ENCODE results near the gene THTPA. TPM values are rescaled to one million over a fixed set of nuclear protein-coding genes. Genes with fewer than 3 reads are reported as not detected.

Gene THTPA
- total RNA-seq, 1 experiment from 2014 or later, result 16.8 TPM

GRCh38 chr14:23600806-23601205 lies 44.7 kb downstream of the THTPA start:
- TF ChIP-seq CTCF (IDR thresholded peaks at IDR 0.05; ENCODE audit: unreplicated experiment), result no peak
- no TSS peak for BruUV-seq (replicated peaks)
- CTCF ChIA-PET, result interaction anchor here (0.7 to 2.4 kb wide), 4 partner anchors 10 to 330 kb away, joined by 3 to 5 read pairs (median 3); no protein-coding TSS in a partner anchor
- intact Hi-C loops (cut with micrococcal nuclease), result no loop called here
- Mint-ChIP-seq H3K4me1 (ENCODE audit: insufficient read depth, unreplicated experiment) (no peaks in the 10 kb centered on the region), H3K9me3 (ENCODE audit: unreplicated experiment) (no peaks in the 10 kb centered on the region), H3K36me3 (ENCODE audit: insufficient read depth, unreplicated experiment) (no peaks in the 10 kb centered on the region), H3K27ac (ENCODE audit: low read depth, unreplicated experiment) (no peak overlapping the region), H3K27me3 (ENCODE audit: insufficient read depth, unreplicated experiment) (peaks cover 7% of the 10 kb centered on the region), H3K4me3 (ENCODE audit: unreplicated experiment) (no peak overlapping the region)
- no peak for DNase-seq (ENCODE audit: unreplicated experiment)
- POLR2A ChIA-PET, result no interaction called here

GRCh38 chr14:23601424-23601823 lies 45.4 kb downstream of the THTPA start:
- Mint-ChIP-seq H3K27ac (ENCODE audit: low read depth, unreplicated experiment) (no peak overlapping the region), H3K4me1 (ENCODE audit: insufficient read depth, unreplicated experiment) (no peaks in the 10 kb centered on the region), H3K4me3 (ENCODE audit: unreplicated experiment) (no peak overlapping the region), H3K36me3 (ENCODE audit: insufficient read depth, unreplicated experiment) (no peaks in the 10 kb centered on the region), H3K27me3 (ENCODE audit: insufficient read depth, unreplicated experiment) (peaks cover under 1% of the 10 kb centered on the region), H3K9me3 (ENCODE audit: unreplicated experiment) (no peaks in the 10 kb centered on the region)
- intact Hi-C loops (cut with micrococcal nuclease), result no loop called here
- ChIA-PET POLR2A (no interaction called here), CTCF (interaction anchor here (0.7 to 2.4 kb wide), 3 partner anchors 11 to 31 kb away, joined by 3 to 12 read pairs (median 5); no protein-coding TSS in a partner anchor)
- no peak for DNase-seq (ENCODE audit: unreplicated experiment)
- TF ChIP-seq CTCF (IDR thresholded peaks at IDR 0.05; ENCODE audit: unreplicated experiment), result no peak
- BruUV-seq (replicated peaks), result no TSS peak

GRCh38 chr14:23601845-23602180 lies 45.7 kb downstream of the THTPA start:
- H3K4me1 Mint-ChIP-seq (ENCODE audit: insufficient read depth, unreplicated experiment), result no peaks in the 10 kb centered on the region
- ChIA-PET CTCF (interaction anchor here (0.6 to 2.4 kb wide), 4 partner anchors 11 to 222 kb away, joined by 3 to 12 read pairs (median 4); no protein-coding TSS in a partner anchor), POLR2A (no interaction called here)
- no peak for TF ChIP-seq CTCF (IDR thresholded peaks at IDR 0.05; ENCODE audit: unreplicated experiment)
- H3K27ac Mint-ChIP-seq (ENCODE audit: low read depth, unreplicated experiment), result no peak overlapping the region
- DNase-seq (ENCODE audit: unreplicated experiment), result no peak
- BruUV-seq (replicated peaks), result no TSS peak
- H3K36me3 Mint-ChIP-seq (ENCODE audit: insufficient read depth, unreplicated experiment), result no peaks in the 10 kb centered on the region
- no peaks in the 10 kb centered on the region for H3K9me3 Mint-ChIP-seq (ENCODE audit: unreplicated experiment)
- no peaks in the 10 kb centered on the region for H3K27me3 Mint-ChIP-seq (ENCODE audit: insufficient read depth, unreplicated experiment)
- no peak overlapping the region for H3K4me3 Mint-ChIP-seq (ENCODE audit: unreplicated experiment)
- intact Hi-C loops (cut with micrococcal nuclease), result no loop called here

GRCh38 chr14:23602181-23603095 lies 46.4 kb downstream of the THTPA start:
- no peak overlapping the region for H3K4me3 Mint-ChIP-seq (ENCODE audit: unreplicated experiment)
- no peaks in the 10 kb centered on the region for H3K4me1 Mint-ChIP-seq (ENCODE audit: insufficient read depth, unreplicated experiment)
- H3K9me3 Mint-ChIP-seq (ENCODE audit: unreplicated experiment), result no peaks in the 10 kb centered on the region
- no peaks in the 10 kb centered on the region for H3K27me3 Mint-ChIP-seq (ENCODE audit: insufficient read depth, unreplicated experiment)
- intact Hi-C loops (cut with micrococcal nuclease), result no loop called here
- no peak for TF ChIP-seq CTCF (IDR thresholded peaks at IDR 0.05; ENCODE audit: unreplicated experiment)
- CTCF ChIA-PET, result interaction anchor here (0.6 to 2.0 kb wide), 5 partner anchors 11 to 498 kb away, joined by 3 to 12 read pairs (median 5); no protein-coding TSS in a partner anchor
- DNase-seq (ENCODE audit: unreplicated experiment), result no peak
- BruUV-seq (replicated peaks), result no TSS peak
- POLR2A ChIA-PET, result no interaction called here
- no peak overlapping the region for H3K27ac Mint-ChIP-seq (ENCODE audit: low read depth, unreplicated experiment)
- no peaks in the 10 kb centered on the region for H3K36me3 Mint-ChIP-seq (ENCODE audit: insufficient read depth, unreplicated experiment)

Data from MCF 10A (cell line).